HG02885 (cell line): ENCODE measurements around the gene NUDT4.

Experiments
- ATAC-seq: cut with Tn5 transposase; IDR thresholded peaks from one replicate; pipeline ENCODE4 v1.9.1; 2021; ENCODE audit warnings: mild to moderate bottlenecking; ENCODE audit not compliant: unreplicated experiment, poor library complexity

NUDT4 gene

DNA sequence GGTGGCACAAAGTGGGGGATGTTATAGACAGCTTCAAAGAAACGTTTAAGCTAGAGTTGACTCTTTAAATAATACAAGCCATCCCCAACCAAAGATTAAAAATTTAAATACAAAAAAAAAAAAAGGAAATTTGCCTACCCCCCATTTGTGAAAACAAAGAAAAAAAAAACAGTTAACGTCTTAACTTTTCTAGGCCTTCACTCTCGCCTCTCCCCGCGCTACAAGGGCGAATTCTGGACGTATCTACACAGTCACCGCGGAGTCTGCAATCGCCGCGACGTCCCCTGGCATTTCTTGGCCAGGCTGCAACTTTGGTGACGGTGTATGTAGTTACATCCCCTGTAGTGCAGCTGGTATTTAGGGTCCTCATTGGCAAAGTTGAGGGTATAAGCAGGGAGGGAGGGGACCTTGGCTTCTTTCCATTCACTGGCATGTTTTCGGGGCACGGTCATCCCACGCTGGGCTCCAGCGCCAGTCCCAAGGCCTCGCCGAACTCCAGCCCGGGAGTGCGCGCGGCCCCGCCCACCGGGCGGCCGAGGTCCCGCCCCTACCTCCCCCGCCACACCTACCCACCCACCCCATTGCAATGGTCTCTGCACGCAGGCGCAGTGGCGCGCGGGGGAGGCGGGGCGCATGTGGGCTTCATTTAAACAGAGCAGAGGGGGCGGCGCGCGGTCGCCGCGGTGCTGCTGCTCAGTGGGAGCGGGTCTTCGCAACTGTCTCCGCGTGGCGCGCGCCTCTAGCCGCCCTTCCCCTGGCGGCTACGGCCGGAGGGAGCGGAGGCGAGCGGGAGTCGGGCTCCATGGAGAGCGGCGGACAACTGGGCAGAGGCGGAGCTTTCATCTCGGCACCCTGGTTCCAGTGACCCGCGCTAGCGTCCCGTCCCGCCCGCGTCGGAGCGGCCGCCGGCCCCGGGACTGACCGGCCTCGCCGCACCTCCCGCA, at the start of gene NUDT4:
TSS of gene NUDT4 (plus strand) at position 674 of the 944 bp plus-strand sequence. CDS start 398 bp downstream, outside the sequence.
- peak; percentile 74 for ATAC-seq

DNA sequence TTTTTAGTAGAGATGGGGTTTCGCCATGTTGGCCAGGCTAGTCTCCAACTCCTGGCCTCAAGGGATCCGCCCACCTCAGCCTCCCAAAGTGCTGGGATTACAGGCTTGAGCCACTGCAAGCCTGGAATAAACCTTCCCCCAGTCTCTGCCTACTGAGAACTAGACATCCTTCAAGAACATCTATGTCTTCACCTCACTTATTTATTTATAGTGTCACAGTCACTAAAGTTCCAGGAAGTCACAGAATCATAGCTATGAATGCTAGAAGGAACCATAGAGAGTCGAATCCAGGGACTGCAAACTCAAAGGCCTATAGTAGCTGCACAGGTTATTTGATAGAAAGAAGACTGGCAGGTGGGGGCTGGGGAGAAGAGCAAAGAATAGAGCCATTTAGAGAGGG, 44.7 kb upstream of the NUDT4 start:
- ATAC-seq = no peak

DNA sequence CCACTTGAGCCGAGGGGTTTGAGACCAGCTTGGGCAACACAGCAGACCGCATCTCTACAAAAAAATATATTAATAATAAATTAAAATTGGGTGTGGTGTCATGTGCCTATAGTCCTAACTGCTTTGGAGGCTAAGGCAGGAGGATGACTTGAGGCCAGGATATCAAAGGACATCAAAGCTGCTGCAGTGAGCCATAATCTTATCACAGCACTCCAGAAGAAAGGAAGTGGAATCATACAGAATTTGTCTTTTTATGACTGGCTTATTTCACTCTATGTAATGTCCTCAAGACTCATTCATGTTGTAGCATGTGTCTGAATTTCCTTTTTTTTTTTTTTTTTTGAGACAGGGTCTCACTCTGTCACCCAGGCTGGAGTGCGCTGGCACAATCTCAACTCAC, 43.9 kb upstream of the NUDT4 start:
- no peak for ATAC-seq

DNA sequence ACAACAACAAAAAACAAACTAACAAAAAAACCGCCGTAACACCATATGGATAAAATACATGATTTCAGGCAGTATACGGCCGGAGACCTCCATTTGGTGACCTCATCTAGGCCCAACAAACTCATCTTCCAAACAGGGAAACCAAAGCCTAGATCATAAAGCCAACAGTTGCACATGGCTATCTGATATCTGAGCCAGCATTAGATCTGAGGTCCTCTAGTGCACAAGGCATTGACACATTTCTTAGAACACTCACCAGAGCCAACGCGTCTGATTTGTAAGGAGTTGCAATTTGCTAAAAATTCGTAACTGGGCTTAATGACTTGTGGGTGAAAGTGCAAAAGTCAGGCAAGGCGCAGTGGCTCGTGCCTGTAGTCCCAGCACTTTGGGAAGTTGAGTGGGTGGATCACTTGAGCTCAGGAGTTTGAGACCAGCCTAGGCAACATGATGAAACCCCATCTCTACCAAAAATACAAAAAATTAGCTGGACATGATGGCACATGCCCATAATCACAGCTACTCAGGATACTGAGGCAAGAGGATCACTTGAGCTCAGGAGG, 42.0 kb upstream of the NUDT4 start:
- ATAC-seq = no peak

DNA sequence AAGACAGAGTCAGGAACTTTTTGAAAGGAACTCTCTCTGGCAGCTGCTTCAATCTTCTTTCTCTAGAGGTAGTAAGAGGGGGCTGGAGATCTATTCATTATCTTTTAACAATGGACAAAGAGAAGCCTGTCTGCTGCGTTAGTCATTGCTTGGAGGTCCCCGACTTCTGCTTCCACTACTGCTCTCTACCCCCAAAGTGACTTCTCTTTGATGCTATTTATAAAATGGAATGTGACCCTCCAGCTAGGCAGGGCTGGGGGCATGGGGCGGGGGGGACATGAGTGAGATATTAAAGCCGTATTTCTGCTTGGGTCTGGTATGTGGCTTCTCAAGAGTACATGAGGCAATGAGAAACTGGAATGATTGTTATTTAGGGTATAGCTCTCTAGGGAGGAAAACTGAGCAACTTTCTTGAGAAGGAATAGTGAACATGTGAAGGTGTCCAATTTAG, 41.4 kb upstream of the NUDT4 start:
- ATAC-seq = no peak

DNA sequence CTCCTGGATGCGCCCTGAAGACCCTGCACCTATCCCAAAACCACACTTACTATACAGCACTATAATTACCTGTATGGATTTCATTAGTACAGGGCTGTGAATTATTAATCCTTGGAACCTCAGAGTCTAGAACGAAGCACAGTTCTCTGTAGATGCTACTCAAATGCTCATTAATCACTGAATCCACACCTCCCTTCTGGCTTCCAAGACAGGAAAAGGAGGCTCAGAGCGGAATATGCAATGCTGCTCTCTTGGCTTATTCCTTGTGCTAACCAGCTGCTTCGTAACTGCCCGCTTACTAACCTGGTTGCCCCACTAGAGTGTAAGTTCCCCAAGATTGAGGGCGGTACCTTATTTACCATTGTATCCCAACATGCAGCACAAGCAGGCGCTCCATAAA, 39.1 kb upstream of the NUDT4 start:
- no peak for ATAC-seq

DNA sequence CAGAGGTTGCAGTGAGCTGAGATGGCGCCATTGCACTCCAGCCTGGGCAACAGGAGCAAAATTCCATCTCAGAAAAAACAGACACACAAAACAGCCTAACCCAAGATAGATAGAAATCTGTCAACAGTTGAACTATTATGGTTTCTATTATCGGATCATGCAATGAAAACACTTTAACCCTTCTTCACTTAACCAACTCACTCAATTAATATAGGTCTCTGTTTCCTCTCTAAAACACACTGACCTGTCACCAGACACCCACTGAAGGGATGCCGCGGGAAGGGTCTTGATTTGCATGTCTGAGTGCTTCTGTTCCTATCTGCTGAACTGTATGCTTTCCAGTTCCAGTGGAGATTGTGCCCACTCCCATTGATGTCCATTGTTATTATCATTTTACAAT, 38.0 kb upstream of the NUDT4 start:
- no peak for ATAC-seq

DNA sequence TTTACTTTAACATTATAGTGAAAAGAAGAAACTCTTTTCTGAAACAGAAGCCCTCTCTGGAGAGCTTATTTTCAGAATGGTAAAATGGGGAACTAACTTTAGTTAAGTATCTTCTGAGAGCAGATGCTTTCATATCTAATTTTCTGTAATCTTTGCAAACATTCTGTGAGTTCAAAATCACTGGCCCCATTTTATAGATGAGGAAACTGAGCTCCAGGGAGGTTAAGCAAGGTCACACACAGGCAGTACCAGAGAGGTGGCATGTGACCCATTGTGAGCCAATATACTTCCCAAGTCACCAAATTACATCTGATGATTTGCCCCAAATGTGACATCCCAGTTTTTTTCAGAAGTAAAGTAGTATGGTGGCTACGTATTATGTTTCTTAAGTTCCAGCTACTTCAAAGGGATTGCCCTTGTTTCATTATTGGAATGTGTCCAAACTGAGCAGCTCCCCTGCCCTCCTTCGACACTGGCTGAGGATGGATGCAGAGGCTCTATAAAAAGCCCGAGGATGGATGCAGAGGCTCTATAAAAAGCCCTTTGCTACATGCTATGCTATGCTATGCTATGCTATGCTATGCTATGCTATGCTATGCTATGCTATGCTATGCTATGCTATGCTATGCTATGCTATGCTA, 36.2 kb upstream of the NUDT4 start:
- ATAC-seq = no peak

DNA sequence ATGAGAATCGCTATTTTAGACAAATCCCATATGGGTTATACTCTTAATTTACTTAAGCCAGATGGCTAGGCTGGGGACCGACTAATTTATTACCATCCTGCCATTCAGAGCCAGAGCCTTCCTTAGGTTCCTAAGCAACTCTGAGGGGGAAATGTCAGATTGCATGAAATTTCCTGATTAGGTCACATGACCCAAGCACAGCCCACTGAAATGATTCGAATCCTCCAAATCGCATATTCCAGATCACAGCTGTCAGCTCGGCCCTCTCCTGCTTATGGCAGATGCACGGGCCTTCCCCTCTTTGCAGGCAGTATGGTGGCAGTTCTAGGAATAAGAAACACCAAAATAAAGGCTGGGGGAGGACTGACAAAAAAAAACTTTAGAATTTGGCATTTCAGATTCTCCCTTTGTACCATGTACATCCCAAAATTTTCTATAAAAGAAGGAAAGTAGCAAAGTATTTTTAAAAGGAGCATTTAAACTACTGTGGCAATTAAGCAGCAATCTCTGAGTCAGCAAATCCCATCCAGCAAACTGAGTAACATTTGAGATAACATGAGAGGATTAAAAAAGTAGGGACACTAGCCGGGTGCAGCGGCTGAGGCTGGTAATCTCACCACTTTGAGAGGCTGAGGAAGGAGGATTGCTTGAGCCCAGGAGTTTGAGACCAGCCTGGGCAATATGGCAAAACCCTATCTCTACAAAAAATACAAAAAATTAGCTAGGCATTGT, 30.5 kb upstream of the NUDT4 start:
- ATAC-seq = no peak

DNA sequence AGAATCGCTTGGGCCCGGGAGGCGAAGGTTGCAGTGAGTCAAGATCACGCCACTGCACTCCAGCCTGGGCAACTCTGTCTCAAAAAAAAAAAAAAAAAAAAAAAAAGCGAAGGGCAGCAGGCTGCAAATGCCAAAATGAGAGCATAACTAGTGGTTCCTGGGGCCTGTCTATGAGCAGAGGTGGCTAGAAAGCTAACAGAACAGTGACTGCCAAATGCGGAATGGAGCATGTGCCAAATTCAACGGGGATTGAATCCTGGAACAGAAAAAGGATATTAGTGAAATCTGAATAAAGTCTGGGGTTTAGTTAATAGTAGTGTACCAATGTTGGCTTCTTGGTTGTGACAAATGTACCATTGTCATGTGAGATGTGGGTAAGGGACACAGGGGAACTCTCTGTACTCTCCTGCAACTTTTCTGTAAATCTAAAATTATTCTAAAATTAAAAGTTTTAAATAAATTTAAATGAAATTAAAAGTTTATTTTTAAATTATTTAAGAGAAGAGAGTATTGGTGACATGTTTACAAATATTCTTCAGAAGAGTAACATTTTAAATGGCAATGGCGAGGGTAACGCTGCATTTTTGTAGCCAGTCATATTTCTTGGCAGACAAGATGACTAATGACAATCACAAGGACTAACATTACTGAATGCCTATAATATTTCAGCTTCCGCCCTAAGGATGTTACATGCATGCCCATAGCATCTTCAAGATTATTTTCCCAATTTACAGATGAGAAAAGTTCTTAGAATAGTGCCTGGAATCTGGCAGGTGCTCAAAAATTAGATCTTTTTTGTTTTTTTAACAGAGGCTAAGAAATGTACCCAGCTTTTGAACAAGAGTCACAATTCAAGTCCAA, 28.9 kb upstream of the NUDT4 start:
- ATAC-seq = no peak

DNA sequence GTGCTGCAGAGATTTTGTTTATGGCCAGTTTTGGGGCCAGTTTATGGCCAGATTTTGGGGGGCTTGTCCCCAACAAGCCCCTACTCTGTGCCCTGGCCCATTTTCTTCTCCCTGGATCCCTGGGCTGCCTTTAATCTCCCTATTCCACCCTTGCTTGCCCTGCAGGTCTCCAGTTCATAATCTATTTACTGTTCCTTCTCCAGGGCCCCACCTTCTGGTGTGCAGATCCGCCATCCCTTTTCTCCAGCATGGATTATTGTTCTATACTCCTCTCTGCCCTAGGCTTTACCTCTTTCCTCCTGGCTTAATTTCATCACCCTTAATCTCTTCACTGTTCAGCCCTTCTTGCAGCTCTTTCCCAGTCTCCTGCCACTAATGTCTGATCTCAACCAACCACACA, 26.0 kb upstream of the NUDT4 start:
- ATAC-seq = no peak

DNA sequence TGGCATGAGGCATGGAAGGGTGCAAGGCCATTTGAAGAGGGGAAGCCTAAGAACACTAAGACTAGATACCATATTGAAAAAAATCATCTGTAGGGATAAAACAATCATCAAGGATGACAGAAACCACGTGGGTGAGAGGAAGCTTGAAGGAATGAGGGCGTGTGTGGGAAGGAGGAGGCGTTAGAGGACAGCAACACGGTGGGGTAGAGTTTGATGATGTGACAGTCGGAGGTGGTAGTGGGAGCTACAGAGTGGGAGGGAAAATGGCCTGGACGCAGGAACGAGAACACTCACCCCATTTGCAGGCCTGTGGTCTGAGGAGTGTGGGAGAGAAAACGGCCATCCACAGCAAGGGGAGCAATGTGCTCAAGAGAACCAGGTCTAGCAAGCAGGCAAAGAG, 25.4 kb upstream of the NUDT4 start:
- no peak for ATAC-seq

DNA sequence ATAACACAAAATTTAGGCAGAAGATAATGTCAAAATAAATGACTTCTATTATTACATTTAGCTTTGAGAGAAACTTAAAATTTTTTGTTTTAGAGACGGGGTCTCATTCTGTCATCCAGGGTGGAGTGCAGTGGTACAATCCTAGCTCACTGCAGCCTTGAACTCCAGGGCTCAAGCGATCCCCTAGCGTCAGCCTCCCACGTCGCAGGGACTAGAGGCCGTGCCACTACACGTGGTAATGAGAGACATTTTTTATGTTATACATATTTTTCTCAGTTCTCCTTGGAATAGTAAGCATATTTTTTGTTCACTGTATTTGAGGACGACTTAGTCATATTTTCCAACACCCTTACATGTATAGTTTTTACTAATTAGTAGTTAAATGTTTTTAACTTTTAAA, 21.5 kb upstream of the NUDT4 start:
- no peak for ATAC-seq

DNA sequence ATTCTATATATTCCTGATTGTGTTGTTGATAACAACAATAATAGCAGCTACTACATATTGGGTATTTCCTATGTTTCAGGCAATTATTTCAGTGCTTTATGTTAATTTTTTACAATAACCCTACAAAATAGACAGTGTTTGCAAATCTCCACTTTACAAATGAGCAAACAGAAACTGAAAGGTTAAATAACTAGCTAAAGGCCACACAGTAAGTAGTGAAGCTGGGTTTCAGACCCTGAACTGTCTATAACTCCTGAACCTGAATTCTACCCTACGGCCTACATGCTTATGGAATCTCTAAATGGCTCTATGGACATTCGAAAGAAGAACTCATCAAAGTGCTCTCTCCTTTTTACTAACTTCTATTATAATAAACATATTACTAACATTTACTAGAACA, 19.7 kb upstream of the NUDT4 start:
- peak; percentile 78 for ATAC-seq

DNA sequence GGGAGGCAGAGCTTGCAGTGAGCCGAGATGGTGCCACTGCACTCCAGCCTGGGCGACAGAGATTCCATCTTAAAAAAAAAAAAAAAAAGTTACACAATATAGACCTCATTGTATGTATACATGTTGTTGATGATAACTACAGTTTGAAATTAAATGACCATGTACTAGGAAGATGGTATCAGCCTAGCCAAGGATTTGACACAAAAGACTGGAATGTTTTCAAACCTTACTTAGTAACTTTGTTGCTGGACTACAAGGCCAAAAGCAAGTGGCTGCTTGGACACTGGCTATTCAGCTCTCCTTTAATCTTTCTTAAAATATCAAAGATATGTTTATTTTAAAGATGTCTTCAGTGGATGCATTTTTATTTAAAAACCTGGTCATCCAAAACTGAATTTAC, 18.9 kb upstream of the NUDT4 start:
- no peak for ATAC-seq

DNA sequence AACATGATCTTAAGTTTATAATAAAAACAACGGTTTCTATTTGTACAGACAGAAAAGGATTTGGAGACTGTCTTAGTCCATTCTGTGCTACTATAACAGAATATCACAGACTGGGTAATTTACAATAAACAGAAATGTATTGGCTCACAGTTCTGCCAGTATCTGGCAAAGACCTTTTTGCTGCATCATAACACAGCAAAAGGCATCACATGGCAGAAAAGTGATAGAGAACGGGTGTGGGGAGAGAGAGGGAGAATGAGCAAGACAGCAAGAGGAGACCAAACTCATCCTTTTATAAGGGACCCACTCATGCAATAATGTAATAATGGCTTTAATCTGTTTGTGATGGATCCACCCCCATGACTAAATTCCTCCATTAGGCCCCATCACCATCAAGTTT, 17.0 kb upstream of the NUDT4 start:
- no peak for ATAC-seq

DNA sequence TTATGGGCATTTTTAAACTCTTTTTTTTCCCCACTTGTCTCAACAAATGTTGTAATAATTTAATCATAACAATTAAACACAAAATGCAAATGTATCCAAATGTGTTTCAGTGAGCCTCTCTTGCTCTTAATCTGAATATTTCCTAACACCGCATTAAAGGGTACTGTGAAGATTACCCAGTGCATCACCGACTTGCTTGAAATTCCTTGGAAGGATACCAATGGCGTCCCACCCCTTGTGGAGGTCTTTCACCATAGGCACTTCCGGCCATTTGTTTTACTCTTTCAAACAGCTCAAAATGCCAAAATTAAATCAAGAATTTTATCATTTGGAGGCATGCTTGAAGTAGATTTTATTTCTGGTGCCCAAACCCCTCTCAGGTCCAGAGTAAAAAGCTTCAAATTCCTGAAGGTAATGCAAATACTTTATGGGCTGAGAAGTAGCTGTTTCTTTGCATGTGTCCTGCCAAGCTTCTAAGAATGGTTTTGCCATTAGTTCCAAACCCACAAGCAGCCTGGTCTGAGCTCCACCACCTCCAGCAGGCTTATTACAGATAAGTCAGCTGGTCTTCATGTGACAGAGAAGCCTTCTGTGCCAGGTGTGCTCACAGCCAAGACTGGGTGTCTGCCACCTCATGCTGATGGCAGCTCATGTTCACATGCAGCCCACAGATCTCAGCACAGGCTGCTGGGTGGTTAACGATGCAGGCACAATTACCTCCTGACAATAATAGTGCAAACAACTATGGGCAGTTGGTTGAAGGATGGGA, 16.4 kb upstream of the NUDT4 start:
- no peak for ATAC-seq

DNA sequence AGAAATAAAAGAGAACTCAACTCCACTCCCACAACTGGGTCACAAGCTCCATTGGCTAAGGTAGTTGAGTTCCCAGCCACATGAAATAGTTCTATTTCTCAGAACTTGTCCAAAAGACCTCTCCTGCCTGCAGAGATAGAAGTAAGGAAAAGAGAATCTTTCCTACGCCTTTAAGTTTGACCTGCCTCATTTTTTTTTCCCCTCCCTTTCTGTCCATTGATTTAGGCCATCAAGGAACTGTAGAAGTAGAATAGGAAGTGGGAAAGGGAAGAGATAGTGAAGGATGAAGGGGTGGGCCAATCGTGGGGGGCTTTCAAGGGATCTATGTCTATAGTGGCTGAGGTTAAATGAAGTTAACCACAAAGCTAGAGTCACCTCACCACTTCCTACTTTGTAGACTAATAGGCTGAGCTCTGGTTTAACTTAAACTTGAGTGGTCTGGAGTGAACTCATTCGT, 13.9 kb upstream of the NUDT4 start:
- ATAC-seq = peak; percentile 56
